GM21447 (cell line): ENCODE data around the gene ARHGAP11A.
"Not testable (repeated sequence)": the region's sequence is repeated elsewhere in the genome, so short reads cannot be mapped to it uniquely, and the experiment has no call there.

Source experiments
- ATAC-seq: cut with Tn5 transposase; IDR thresholded peaks from one replicate; pipeline ENCODE4 v1.9.1; 2021; ENCODE audit not compliant: unreplicated experiment

ARHGAP11A gene, protein sequence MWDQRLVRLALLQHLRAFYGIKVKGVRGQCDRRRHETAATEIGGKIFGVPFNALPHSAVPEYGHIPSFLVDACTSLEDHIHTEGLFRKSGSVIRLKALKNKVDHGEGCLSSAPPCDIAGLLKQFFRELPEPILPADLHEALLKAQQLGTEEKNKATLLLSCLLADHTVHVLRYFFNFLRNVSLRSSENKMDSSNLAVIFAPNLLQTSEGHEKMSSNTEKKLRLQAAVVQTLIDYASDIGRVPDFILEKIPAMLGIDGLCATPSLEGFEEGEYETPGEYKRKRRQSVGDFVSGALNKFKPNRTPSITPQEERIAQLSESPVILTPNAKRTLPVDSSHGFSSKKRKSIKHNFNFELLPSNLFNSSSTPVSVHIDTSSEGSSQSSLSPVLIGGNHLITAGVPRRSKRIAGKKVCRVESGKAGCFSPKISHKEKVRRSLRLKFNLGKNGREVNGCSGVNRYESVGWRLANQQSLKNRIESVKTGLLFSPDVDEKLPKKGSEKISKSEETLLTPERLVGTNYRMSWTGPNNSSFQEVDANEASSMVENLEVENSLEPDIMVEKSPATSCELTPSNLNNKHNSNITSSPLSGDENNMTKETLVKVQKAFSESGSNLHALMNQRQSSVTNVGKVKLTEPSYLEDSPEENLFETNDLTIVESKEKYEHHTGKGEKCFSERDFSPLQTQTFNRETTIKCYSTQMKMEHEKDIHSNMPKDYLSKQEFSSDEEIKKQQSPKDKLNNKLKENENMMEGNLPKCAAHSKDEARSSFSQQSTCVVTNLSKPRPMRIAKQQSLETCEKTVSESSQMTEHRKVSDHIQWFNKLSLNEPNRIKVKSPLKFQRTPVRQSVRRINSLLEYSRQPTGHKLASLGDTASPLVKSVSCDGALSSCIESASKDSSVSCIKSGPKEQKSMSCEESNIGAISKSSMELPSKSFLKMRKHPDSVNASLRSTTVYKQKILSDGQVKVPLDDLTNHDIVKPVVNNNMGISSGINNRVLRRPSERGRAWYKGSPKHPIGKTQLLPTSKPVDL

DNA sequence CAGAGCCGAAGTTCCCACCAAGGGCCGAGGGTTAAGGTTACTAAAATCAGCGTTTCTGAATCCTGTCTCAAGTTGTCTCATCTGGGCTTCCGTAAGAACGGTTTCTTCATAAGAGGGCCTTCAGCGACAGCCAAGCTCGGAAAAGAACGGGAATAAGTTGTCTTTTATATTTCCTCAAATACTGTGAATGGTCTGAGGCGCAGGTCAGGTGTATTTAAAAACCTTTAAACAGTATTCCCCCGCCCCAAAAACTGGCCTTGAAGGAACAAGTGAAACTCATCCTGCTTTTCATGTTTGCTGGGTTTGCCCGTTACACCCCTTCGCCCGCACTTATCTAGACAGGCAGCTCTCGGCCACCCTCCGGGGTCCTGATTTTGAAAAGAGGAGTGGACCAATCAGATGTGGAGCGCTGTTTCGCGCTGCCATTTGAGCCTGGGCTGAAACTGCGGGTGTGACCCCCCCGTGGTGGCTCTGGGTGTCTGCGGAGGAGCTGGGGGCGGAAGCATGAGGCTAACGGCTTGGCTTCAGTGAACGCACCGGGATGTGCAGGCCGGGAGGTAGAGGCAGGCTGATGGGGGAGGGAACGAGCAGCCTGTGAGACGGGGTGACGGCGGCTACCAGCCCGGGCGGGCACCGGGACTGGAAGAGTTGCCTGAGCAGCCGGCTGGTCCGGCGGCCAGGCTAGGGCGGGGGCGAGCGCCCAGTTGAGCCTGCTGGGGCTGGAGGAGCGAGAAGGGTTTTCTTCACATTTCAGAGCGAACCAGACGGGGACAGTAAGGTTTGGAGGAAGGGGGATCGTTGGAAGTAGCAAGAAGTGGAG lies at the start of gene ARHGAP11A:
TSS of gene ARHGAP11A (plus strand) at position 454 of the 820 bp plus-strand sequence. CDS start 708 bp downstream, outside the sequence.
- ATAC-seq = peak; percentile 83

DNA sequence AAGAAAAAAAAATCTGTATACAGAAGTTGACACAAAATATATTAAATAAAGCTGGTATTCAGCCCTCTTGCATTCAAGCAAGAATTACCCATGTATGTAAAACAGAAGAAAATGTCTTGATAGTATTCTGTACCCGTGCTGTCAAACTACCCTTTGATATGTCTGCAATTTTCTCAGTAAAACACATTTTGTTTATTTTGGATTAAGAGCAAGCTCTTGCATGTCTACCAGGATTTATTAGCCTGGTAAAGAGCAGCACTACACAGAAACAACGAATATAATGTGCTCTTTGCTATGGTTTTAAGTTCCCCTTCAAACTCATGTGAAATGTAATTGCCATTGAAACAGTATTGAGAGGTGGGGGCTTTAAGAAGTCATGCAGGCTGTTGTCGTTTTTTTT lies 46.3 kb upstream of the ARHGAP11A start:
- ATAC-seq = not testable (repeated sequence)

DNA sequence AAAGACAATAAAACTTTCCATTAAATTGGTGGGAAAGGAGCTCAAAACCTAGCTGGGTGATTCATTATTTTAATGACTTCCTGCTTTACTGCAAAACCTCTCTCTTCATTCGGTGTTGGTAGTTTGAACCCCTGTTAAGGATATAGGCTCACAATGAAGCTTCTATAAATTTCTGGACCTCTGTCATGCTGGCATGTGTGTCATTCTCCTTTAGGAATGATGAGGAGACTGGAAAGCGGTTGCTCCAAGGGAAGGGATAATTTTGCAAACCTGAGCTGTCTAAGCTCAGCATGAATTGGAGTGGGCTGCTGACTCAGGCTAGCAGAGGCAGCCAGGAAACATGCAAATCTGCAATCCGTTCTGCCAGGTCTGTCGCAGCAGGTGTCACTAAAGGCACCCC lies 36.8 kb upstream of the ARHGAP11A start:
- not testable (repeated sequence) for ATAC-seq

DNA sequence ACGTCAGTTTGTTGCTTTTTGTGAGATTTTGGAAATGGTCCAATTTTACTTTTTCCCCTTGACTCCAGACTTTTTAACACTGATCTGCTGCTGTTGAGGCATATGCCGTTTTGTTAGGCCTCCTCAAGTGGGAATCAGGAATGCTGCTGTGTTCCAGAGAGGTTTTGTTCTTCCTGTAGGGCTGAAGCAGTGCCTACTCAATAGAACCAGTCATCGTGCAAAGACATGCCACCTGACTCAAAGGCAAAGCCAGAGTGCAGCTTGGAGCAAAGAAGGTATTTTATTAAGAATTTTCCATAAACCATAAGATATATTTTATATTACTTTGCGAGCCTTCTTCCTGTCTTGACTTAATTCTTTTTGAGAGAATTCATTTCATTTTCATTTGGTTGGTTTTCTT lies 29.5 kb upstream of the ARHGAP11A start:
- ATAC-seq = not testable (repeated sequence)

DNA sequence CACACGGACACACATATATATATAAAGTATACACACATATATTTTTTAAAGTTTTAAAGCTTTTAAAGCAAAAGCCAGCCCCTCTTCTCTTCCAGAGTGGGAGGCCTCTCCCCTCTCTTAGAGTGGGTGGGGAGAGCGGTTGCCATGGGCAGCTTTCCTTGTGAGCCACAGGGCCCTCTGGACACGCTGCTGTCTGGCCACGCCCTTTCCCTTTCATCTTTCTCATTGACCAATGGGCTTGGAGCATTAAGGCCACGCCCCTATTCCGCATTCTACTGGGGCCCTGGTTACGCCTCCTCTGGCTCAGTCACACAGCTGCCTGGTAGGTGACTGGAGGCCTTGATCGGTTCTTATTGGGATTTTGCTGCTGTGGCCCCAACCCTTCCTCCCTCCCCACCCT lies 22.2 kb upstream of the ARHGAP11A start, which contains the start of gene GOLGA8N:
TSS of gene GOLGA8N (plus strand) at position 306 of the 400 bp plus-strand sequence.
- ATAC-seq = not testable (repeated sequence)

DNA sequence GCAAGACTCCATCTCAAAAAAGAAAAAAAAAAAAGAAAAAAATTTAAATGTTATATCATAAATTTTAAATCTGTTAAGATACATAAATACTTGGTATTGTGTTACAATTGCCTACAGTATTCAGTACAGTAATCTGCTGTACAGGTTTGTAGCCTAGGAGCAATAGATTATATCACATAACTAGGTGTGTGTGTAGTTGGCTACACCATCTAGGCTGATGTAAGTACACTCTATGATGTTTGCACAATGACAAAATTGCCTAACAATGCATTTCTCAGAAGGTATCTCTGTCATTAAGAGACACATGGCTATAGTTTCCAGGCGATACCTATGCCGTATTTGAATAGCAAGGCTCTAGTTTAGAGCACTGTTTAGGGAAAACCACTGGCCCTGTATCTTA lies 5.8 kb upstream of the ARHGAP11A start:
- ATAC-seq = not testable (repeated sequence)

DNA sequence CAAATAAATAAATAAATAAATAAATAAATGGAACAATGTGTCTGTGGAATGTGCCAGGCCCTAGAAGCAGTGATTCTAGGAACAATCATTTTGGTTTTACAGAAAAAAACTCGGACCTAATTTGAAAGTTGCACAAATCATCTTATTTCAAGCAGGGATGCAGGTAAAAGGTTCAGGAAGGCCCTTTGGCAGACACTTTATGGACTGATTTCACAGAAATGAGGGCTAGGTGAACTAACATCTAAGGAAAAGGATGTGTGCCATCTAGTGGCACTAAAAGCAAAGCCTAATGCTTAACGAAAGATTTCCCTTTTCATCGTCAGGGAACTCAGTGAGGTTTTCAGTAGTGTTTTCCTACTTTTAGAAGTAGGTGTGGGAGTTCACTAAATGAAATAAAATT lies 4.6 kb upstream of the ARHGAP11A start:
- not testable (repeated sequence) for ATAC-seq

DNA sequence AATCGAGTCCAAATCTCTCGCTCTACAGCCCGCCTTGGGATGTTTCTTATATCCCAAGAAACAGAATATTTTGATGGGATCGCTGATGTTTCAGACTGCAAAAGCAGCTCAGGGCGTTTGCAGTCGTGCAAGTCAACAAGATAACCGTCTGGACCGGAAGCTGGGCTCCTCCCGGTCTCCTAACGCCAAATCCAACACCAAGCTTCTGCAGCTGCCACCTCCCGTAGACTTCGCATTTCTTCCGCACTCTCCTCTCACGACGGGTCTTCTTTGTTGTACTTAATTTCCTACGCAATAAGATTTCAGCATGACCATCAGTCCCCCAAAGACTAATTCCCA lies 623 bp upstream of the ARHGAP11A start:
- peak; percentile 33 for ATAC-seq

DNA sequence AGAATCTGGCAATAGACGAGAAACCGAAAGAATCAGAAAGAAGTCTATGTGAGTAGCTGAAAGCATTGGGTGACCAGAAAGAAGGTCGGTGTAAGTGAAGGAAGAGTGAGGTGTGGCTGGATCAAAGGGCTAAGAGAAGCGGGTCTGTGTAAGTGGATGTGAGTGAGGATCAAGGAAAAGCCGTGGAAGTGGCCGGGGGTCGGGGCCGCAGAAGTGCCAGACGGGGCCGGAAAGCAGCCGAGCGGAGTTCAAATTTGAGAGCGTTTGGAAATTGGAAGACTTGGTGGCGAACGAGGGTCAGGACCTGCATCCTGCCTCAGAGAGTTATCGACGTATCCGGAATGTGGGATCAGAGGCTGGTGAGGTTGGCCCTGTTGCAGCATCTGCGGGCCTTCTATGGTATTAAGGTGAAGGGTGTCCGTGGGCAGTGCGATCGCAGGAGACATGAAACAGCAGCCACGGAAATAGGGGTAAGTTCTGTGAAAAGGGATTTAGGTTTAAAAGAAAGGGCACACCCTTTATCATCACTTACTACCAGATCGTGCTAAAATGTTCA lies 645 bp downstream of the ARHGAP11A start:
- peak; percentile 15 for ATAC-seq

DNA sequence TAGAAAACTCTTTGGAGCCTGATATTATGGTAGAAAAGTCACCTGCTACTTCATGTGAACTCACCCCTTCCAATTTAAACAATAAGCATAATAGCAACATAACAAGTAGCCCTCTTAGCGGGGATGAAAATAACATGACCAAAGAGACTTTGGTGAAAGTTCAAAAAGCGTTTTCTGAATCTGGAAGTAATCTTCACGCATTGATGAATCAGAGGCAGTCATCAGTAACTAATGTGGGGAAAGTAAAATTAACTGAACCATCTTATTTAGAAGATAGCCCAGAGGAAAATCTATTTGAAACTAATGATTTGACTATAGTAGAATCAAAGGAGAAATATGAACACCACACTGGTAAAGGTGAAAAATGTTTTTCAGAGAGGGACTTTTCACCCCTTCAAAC lies 21.1 kb downstream of the ARHGAP11A start:
- no peak for ATAC-seq

DNA sequence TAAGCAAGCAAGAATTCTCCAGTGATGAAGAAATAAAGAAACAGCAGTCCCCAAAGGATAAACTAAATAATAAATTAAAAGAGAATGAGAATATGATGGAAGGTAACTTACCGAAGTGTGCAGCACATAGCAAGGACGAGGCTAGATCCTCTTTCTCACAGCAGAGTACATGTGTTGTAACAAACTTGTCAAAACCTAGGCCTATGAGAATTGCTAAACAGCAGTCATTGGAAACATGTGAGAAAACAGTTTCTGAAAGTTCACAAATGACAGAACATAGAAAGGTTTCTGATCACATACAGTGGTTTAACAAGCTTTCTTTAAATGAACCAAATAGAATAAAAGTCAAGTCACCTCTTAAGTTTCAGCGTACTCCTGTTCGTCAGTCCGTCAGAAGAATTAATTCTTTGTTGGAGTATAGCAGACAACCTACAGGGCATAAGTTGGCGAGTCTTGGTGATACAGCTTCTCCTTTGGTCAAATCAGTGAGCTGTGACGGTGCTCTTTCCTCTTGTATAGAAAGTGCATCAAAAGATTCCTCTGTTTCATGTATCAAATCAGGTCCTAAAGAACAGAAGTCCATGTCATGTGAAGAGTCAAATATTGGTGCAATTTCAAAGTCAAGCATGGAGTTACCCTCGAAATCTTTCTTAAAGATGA lies 21.7 kb downstream of the ARHGAP11A start:
- ATAC-seq = no peak

DNA sequence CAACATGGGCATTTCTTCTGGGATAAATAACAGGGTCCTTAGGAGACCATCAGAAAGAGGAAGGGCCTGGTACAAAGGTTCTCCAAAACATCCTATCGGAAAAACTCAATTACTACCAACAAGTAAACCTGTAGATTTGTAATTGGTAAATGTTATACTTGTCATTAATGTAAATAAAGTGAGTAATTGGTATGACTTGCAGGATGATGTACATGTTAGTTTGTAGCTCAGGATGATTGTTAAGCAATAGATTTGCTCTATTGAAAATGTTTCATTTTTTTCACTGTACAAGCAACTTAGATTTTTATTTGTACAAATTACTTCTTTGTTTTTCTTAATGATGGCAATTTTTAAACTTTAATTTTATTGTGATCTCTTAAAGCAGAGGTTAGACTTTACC lies 22.4 kb downstream of the ARHGAP11A start:
- no peak for ATAC-seq

DNA sequence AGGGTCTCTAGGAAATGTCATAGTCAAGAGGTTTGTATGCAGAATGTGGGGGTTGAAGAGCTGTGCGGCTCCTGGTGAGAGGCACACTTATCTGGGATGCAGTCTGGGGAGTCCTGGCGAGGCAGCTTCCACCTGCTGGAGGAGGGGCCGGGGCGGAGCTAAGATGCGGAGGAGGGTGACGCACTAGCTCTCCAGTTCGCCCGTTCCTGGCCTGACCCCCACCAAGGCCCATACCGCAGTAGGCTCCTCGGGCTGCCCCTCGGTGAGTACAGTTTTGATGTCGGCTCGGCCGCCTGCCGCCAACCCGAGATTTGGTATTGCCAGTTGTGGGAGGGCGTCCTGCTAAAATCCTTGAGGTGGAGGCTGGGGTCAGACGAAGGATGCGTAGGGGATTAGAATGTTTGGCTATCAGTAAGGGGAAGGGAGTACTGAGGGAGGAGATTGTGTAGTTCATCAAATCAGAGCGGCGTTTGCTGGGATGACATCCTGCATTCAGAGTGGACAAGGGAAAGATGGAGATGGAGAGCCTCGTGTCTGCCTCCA lies 26.3 kb downstream of the ARHGAP11A start, which contains the start of gene SCG5:
TSS of gene SCG5 (plus strand) at position 194 of the 543 bp plus-strand sequence. CDS start 1,883 bp downstream, outside the sequence.
- ATAC-seq = no peak

DNA sequence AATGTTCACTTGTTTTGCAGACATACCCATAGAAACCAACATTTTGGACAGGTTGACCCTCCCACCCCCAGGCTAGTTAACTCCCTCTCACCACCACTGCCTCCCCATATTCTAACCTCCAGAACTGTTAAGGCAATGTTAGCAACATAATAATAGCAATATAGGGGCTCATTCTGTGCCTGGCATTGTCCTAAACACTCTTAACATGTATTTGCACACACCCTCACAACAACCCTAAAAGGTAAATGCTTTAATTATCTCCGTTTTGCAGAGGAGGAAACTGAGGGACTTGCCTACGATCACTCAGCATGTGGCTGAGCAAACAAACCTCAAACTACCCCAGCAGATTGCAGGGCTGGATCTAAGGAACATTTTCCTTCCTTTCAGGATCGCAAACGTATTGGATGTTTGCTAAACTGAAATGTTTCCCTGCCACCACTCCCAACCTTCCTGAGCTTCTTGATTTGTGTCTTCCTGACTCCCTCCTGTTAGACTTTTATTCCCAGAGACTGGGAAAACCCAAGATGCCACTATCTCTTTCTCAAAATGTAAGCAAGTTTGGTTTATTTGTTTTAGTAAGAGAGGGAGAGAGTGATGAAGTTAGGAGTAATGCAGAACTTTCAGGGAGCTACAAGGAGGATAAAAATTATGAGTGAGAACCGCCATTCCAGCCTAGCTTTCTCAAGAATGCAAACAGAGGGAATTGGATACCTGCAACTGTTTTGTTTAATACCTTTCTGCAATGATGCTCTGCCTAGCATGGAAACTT lies 27.5 kb downstream of the ARHGAP11A start:
- ATAC-seq = no peak

DNA sequence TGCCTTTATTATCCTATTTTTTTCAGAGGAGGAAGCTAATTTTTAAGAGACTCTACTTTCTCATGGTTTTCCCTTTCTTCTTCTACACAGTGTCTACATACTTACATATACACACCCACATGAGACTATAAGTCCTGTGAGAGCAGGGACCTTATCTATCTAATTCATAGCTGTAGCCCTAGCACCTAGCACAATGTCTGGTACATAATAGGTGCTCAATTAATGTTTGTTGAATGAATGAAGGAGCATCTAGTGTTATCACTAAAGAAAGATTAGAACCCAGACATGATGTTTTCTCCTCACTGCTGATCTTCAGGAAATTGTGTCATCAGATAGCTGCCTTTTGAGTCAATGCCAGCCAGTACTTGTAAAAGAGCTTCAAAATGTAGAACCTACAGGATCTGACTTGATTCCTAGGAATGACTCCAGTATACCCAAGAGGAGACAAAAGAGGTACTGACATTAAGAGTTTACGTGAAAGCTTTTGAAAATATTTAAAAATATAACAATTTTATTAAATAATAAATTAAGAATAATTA lies 28.7 kb downstream of the ARHGAP11A start:
- no peak for ATAC-seq

DNA sequence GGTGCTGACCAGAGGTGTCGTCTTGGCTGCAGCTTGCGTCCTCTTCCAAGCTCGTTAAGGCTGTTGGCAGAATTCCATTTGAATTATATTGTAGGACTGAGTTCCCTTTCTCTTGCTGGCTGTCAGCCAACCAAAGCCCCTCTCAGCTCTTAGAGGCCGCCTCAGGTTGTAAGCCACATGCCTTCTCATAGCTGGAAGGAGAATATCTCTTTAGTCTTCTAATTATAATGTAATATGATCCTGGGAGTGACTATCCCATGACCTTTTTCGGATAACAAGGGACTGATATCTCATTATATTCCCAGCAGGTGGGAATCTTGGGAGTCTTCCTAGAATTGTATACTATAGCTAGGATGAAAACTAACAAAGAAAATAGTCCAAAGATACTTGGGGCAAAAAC lies 31.0 kb downstream of the ARHGAP11A start:
- ATAC-seq = no peak

DNA sequence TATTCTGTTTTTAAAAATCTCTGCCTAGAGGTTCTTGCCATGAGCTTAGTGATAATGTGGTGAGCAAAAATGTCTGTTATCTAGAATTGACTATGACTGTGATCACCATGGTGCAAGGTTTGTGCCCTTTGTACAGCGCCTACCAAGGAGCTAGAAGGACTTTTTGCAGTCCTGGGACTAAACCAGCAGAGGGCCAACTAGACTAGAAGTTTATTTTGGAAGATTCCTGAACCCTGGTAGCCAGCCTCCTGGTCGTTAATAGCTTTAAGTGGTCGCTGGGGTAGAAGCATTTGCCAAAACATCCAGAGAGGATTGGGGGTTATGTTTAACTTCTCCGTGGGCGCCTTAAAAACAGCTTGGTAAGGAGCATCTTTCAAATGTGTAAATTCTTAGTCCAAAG lies 34.0 kb downstream of the ARHGAP11A start:
- no peak for ATAC-seq

DNA sequence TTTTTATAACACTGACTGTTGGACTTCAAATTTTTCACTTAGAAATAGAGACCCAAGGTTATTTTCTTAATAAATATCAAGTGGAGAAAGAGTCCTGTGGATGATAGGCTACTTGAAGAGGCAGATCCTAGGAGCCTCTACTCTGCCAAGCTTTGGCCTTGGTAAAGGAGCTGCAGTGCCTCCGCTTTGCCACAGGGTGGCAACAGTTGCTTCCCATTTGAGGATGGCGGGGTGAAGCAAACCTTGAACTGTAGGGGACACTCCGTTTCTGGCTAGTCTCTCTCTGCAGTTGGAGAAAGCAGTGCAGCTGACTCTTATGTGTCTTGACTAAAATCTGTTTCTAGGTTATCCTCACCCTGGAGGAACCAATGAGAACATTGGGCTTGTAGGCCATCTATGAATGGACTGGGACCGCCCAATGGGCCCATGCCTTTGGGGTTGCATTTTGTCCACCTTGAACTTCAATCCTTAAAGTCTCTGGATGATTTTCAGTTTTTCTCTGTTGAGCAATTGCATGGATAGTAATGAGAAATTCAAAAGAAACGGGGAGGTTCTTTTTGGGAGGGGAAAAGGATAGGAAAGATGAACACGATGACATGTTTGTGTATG lies 36.0 kb downstream of the ARHGAP11A start:
- ATAC-seq = peak; percentile 89
